Measurements from ENCODE around the gene RANBP3L. TPM values are rescaled to one million over a fixed set of nuclear protein-coding genes. Genes with fewer than 3 reads are reported as not detected.

RANBP3L gene
- total and polyA plus RNA-seq, 11 donors: 0.14 to 2.2 (median 0.38) TPM

DNA sequence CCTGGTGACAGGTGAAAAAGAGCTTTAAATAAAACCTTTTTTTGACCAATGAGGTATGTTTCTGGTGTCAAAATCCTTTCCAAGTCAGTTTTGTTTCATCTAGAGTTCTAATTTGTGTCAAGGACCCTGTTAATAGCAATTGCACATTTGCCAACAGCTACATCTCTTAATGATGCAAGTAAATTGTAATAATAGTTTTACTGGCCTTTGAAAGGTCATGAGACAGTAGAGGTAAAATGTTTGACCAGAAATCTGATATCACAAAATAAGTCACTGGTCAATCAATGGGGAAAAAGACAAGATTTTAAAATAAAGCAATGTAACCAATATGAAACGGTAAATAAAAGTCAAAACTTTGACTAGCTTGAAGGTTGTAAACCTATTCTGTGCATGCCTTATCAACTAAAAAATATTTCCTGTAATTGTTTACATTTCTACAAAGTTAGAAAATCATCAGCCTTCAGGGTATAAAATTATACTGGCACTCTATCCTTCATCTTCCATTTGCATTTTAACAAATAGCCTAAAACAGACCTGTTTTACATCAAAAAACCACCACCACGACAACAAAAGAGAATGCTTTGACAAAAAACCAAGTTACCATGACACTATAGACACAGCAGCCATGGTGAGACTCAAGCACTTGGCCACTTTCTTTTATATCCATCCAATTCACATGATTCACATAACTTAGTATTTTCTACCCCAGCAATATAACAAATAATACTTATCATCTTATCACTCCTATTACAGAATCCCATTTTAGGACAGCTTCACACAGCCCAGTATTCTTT lies 63.0 kb downstream of the RANBP3L start:
- 51 to 60% (median 55%) methylated on average over 2 of the region's 2 CpGs for WGBS, 4 donors
- Histone ChIP-seq H3K9me3 (no peaks in the 10 kb centered on the region), H3K4me3 (peak overlapping the region in 1 of 12 donors; percentile 94), H3K36me3 (no peaks in the 10 kb centered on the region), H3K27ac (peak overlapping the region in 8 of 12 donors; percentile 4 to 99 (median 96)), H3K4me1 (peaks cover 0 to 52% (median 41%) of the 10 kb centered on the region in 12 donors), H3K27me3 (no peaks in the 10 kb centered on the region)
- TF ChIP-seq POLR2A (IDR thresholded peaks at IDR 0.05) (no peak), CTCF (IDR thresholded peaks at IDR 0.05) (no peak)
- no peak for DNase-seq
- ATAC-seq: no peak
- intact Hi-C loops (cut with DNase I): no loop called here

DNA sequence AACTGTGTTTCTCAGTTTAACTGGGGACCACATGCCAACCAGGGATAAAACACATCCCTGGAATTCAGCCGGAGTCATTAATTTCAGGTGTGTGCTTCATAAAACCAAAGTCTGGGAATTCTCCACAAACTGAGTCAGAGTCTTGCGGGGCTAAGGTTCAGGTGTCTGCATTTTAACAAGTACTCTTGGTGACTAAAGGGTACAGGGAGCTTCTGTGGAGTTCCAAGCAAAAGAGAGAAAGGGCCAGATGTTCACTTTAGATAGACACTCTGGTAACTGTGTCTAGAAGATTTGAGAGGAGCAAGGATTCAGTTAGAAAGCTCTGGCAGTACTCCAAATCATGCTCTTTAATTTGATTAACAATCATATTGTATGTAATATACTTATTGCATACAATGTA lies 64.0 kb downstream of the RANBP3L start:
- 80 to 97% (median 96%) methylated on average over 2 of the region's 2 CpGs for WGBS, 4 donors
- H3K4me1 ChIP-seq: peaks cover 0 to 49% (median 38%) of the 10 kb centered on the region in 12 donors
- H3K27ac ChIP-seq: peak overlapping the region in 1 of 12 donors; percentile 99

GRCh38 chr5:36236801-36237200 lies 64.9 kb downstream of the RANBP3L start:
- peaks cover 0 to 45% (median 33%) of the 10 kb centered on the region in 12 donors for H3K4me1 ChIP-seq
- H3K36me3 ChIP-seq: no peaks in the 10 kb centered on the region
- ATAC-seq (no peak), DNase-seq (no peak)
- TF ChIP-seq CTCF (IDR thresholded peaks at IDR 0.05) (no peak), POLR2A (IDR thresholded peaks at IDR 0.05) (no peak)
- no peaks in the 10 kb centered on the region for H3K27me3 ChIP-seq
- intact Hi-C loops (cut with DNase I): no loop called here
- H3K4me3 ChIP-seq: no peak overlapping the region
- peak overlapping the region in 1 of 12 donors; percentile 99 for H3K27ac ChIP-seq
- H3K9me3 ChIP-seq: no peaks in the 10 kb centered on the region

More for the DNA sequence above, 64.0 kb downstream of the RANBP3L start:
- ATAC-seq (no peak), DNase-seq (no peak)
- Histone ChIP-seq H3K27me3 (no peaks in the 10 kb centered on the region), H3K9me3 (no peaks in the 10 kb centered on the region), H3K4me3 (no peak overlapping the region), H3K36me3 (no peaks in the 10 kb centered on the region)
- intact Hi-C loops (cut with DNase I): no loop called here
- TF ChIP-seq POLR2A (IDR thresholded peaks at IDR 0.05): no peak
- TF ChIP-seq CTCF (IDR thresholded peaks at IDR 0.05): no peak

DNA sequence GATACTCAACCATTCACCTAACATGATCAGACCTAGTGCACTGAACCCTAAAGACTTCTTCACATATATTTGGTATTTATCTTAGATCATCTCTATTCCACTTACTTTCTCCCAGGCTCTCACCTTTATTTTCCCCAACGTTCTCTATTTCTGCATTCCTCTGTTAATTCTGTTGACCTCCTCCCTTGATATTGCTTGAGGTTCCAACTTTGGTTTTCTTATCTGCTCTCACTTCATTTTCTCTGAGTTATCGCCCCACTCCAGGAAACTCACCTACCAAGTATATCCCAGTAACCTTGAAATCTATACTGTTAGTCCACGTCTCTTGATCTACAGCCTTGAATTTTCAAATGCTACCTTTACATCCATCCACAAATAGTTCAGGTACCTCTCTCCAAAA lies 69.2 kb downstream of the RANBP3L start:
- TF ChIP-seq CTCF (IDR thresholded peaks at IDR 0.05): no peak
- no peak for TF ChIP-seq POLR2A (IDR thresholded peaks at IDR 0.05)
- intact Hi-C loops (cut with DNase I): no loop called here
- Histone ChIP-seq H3K27ac (no peak overlapping the region), H3K4me1 (peaks cover 0 to 22% (median 5%) of the 10 kb centered on the region in 12 donors), H3K27me3 (no peaks in the 10 kb centered on the region), H3K4me3 (no peak overlapping the region), H3K9me3 (no peaks in the 10 kb centered on the region), H3K36me3 (no peaks in the 10 kb centered on the region)
- DNase-seq (no peak), ATAC-seq (no peak)
- WGBS, 4 donors: 77 to 81% (median 78%) methylated on average over 3 of the region's 3 CpGs
